GM21367 (cell line): ENCODE measurements around the gene NGLY1.
A peak's percentile ranks its signal among the peaks of the same experiment; 100 is the strongest.

Source experiments
- ATAC-seq: cut with Tn5 transposase; IDR thresholded peaks from one replicate; pipeline ENCODE4 v1.9.1; 2021; ENCODE audit not compliant: unreplicated experiment

NGLY1 gene, protein sequence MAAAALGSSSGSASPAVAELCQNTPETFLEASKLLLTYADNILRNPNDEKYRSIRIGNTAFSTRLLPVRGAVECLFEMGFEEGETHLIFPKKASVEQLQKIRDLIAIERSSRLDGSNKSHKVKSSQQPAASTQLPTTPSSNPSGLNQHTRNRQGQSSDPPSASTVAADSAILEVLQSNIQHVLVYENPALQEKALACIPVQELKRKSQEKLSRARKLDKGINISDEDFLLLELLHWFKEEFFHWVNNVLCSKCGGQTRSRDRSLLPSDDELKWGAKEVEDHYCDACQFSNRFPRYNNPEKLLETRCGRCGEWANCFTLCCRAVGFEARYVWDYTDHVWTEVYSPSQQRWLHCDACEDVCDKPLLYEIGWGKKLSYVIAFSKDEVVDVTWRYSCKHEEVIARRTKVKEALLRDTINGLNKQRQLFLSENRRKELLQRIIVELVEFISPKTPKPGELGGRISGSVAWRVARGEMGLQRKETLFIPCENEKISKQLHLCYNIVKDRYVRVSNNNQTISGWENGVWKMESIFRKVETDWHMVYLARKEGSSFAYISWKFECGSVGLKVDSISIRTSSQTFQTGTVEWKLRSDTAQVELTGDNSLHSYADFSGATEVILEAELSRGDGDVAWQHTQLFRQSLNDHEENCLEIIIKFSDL

DNA sequence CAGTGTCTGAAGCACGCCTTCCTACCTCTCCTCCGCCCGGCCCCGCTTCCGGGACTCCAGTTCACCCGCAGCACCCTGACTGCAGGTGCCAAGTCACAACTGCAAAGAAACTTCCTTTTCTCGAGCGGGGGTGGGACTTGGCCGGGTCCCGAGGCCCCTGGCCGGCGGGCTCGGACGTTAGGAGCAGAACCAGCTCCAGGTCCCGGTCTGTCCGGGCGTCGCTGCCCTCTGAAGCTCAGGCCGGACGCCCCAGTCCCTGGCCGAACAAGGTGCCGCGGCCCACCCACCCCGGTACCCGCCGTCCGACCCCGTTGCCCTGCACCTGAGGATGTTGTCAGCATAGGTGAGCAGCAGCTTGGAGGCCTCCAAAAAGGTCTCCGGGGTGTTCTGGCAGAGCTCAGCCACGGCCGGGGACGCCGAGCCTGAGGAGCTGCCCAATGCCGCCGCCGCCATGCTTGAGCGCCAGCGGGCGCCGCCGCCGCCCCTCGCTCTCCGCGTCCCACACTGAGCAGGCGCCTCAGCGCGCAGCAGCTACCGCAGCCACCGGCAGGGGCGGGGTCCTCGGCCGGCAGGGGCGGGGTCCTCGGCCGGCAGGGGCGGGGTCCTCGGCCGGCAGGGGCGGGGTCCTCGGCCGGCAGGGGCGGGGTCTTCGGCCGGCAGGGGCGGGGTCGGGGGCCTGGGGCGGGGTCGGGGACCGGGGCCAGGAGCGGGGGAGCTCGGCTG, at the start of gene NGLY1:
TSS of gene NGLY1 (minus strand) at position 506 of the 723 bp plus-strand sequence. CDS start at position 453, 53 bp downstream.
- peak; percentile 60 for ATAC-seq

DNA sequence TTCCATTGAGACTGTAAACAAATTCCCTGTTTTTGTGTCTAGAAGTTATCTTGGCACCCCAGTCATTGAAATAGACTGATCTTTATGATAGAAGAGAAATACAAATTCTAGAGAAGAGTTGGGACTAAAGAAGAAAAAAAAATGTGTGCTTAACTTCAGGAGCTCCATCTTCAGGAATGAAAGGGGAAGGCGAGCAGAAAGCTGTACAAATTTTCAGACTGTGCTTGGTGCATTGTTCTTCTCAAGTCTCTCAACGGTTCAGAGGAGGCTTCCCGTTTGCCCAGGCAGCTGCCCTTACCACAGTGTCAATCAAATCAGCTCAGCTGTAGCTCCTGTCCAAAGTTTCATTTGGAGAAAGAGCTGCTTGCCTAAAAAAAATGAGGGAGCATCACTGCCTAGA, 48.3 kb upstream of the NGLY1 start:
- no peak for ATAC-seq

DNA sequence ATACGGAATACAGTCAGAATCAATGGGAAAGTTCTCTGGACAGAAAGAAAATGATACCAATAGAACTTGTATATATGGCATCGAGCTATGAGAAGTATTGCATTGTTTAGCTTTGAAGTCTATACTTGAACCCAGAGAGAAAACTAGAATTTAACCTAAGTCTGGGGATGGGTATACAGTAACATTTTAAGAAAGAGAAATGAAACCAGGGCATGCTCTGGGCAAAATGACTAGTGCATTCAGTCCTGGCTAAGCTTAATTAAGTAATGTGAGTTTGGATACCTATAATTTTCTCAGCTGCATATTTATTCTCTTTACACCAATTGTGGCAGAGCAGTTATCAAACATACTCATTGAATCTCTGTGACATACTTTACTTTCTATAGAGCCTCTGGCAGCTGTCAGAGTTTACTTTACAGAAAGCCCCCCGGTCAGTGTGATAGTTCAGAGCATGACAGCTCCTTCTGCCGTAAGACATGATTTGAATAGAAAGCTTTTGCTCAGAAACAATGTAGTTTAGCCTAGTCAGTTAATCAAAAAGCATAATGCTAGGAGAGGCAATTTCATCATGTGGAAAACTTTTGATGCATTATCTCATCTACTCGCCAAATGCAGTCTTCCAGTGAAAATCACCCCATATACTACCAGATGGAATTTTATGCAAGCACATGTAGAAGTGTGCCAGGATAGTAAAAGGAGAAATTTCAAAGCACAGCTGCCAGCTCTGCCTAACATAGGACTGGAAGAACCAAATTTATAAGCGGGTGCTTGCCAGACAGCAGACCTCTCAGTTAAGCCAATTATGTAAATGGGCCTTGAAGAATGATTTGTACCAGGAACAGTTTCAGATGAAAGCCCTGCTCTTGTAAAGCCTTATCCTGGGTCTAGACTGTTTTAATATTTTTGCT, 47.4 kb upstream of the NGLY1 start:
- ATAC-seq: no peak

DNA sequence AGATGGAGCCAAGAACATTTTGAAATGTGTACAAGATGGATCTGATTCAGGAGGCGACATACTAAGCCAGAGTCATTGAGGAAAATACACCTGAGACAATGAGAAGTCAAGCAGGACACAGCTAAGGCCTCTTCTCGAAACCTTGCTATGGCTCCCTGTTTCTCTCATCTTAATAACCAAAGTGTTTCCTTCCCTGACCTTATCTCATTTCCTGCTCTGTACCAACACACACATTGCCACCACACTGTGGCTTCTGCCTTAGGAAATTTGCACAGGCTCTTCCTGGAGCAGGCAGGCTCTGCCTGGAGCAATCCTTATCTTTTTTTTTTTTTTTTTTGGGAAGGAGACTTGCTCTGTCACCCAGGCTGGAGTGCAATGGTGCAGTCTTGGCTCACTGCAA, 43.3 kb upstream of the NGLY1 start:
- no peak for ATAC-seq

DNA sequence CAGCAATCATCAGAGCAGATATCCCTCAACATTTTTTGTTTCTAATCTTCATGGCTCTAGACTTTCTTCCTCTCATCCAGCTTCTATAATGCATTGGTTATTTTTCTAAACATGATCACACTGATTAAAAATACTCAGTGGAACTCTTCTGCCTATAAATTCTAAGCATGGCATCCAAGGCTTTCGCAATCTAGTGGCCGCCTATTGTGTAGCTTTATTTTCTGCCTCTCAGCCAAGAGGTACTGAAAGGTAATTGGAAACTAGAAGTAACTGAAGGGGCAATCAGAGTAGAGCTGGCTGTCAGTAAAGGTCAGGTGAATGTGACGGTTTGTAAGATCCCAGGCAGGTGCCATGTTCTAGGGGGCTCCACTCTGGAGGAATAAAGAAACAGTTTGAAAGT, 40.1 kb upstream of the NGLY1 start:
- no peak for ATAC-seq

DNA sequence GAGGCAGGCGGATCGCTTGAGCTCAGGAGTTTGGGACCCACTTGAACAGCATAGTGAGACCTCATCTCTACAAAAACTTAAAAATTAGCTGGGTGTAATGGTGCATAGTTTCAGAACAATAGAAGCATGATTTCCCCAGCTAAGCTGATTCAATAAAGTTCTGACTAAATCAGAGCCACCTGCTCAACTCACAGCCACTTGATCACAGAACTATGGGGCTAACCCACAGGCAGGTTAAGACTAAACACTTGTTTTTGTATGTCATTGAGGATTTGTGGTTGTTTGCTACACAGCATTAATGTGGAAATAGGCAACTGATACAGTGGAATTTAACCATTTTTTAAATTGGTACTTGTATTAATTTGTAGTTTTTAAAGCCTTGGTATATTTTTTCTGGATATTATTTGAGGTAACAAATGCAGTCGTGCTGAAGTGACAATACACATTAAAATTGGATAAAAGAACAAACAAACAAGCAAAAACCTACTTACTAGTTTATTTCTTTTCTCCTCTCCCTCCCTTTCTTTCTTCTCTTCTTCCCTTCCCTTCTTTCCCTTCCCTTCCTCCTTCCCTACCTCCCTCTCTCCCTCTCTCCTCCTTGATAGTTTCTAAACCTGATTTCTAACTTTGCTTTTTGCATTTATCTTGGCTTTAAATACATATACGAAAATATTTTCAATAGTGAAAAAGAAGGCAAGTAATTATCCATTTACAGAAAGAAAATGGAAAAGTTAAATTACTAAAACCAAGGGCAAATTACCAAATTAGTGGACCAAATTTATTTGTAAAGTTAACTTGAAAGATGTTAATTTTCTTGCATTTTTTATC, 38.7 kb upstream of the NGLY1 start:
- no peak for ATAC-seq

DNA sequence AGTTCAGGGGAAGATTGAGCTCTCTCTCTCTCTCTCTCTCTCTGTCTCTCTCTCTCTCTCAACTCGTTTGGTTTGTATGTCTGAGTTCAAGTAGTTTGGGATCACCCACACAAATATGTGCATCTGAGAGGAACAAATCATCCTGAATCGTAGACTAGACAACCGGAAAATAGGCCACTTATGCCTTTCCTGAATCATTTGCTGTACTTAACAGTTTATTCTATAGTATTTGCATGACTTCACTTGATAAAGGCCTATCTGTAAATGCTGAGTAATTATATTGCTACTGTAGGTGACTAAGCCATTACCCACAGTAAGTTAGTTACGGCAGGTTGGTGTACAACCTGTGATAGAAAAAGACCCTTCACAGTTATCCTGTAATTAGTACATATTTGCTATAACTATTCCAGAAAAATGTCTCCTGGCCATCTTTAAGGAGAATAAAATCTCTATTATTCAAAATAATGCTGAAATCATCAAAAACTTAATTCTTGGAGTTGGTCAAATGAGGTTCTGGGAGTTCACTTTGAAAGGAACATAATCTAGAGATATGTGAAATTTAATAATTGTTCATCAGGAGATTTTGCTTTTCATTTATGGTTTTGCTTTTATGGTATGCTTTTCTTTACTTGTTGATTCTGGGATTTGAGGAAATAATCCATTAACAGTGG, 37.7 kb upstream of the NGLY1 start:
- no peak for ATAC-seq

DNA sequence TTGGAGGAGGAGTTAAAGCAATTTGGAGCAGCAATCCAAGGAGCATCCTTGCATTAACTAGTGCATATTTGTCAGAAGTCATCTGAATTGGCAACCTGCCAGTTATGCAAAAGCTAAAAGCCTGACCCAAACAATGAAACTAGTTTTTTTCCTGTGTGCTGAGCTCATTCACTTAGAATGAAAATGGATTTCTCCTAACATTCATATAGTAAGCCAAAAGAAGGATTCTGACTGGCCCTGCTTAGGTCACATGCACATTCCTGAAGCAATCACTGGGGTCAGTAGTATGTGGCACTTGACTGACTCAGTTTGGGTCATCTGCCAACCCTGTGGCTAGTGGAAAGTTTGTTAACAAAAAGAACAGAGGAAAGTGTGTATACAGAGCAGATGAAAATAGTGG, 37.1 kb upstream of the NGLY1 start:
- no peak for ATAC-seq

DNA sequence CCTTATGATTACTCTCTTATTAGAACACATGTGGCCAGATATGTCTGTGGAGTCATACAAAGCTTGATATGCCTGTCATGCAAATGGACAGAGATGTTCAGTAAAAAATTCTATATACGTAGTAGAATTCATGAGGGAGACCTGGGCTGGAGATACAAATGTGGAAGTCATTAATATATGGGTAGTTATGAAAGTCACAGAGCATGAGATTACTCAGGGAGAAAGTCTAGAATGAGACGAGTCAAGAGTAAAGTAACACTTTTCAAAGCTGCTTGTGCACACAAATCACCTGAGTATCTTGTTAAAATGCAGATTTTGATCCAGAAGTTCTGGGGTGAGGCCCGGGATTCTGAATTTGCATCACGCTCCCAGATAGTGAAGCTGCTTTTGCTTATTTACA, 35.1 kb upstream of the NGLY1 start:
- no peak for ATAC-seq

DNA sequence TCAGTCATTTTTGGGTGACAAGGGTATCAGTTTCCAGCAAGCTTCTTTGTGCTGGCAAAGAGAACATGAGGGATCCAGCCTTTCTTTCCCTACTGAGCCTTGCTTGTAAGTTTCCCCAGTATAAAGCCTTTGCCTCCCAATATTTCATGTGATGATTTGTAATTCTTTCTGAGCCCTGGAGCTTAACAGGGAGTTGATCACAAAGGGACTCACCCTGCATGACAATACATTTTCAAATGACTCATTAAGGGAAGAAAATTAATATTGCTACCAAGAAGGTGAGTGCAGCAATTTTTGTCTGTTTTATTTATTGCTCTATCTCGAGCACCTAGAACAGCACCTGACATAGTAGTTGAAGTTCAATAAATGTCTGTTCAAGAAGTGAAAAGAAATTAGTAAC, 34.4 kb upstream of the NGLY1 start:
- no peak for ATAC-seq

DNA sequence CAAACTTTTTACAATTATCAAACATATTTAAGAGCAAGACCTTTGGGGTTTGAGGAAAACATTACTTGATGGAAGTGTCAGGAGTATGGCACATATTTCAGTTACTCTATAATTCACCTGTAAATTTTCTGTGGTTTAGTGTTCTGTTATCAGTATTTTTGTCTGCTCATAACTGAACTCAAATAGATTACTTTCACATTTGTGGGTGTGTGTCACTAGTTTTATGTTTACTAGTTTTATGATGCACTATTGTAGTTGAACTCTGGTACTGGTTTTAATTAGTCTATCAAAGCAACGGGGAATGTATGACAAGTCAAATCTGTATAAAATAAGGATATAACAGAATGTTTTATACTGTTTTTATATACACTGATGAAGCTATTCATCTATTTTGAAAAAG, 33.9 kb upstream of the NGLY1 start:
- peak; percentile 39 for ATAC-seq

DNA sequence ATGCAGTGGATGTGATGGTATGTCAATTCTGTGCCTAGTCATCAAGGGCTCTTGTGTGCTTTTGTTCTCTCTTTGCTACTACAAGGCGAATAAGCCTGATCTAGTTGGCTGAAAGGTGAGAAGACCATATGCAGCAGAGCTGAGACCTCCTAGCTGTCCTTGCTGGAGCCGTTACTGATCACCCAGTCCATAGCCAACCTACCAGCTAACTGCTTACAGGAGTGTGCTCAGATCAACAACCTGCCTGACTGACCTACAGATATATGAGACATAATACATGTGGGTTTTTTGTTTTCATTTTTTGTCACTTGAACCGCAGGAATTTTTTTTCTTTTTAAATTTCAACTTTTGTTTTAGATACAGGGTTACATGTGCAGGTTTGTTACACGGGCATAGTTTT, 29.4 kb upstream of the NGLY1 start:
- ATAC-seq: no peak

DNA sequence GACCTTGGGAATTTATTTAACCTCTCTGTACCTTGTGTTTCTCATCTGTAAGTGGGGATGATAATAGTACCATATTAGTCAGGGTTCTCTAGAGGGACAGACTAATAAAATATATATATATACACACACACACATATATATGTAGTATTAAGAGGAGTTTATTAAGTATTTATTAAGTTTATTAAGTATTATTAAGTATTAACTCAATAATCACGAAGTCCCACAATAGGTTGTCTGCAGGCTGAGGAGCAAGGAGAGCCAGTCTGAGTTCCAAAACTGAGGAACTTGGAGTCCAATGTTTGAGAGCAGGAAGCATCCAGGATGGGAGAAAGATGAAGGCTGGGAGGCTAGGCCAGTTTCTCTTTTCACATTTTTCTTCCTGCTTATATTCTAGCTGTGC, 21.4 kb upstream of the NGLY1 start:
- no peak for ATAC-seq

DNA sequence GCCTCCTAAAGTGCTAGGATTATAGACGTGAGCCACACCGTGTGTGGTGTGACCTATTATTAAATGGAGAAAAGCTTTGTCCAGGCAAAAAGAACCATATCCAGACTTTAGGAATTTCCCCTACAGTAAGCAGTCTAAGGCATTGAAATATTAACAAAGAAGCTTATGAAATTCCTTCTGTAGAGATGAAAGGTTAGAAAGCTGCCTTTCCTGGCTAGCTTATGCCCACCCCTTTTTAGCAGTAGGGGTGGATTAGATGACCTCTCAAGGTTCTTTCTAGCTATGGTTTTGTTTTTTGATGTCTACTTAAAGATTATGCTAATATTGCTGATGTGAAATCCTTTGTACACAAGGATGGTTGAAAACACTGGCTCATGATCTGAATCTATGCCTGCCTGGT, 20.6 kb upstream of the NGLY1 start:
- ATAC-seq: no peak

DNA sequence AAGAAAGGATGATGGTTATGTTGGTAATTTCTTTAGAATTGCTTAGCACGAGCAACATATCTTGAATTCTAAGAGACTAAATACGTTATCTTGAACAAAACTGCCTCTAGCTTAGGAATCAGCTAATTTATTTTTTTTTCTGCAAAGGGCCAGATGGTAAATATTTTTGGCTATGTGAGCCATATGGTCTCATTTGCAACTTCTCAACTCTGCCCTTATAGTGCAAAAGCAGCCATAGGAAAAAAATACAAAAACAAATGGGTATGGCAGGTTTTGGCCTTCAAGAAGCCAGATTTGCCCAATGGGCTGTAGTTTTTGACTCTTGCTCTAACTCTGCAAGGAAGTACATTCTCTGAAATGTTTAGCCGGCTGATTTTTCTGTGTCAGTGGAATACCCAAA, 18.5 kb upstream of the NGLY1 start:
- no peak for ATAC-seq

DNA sequence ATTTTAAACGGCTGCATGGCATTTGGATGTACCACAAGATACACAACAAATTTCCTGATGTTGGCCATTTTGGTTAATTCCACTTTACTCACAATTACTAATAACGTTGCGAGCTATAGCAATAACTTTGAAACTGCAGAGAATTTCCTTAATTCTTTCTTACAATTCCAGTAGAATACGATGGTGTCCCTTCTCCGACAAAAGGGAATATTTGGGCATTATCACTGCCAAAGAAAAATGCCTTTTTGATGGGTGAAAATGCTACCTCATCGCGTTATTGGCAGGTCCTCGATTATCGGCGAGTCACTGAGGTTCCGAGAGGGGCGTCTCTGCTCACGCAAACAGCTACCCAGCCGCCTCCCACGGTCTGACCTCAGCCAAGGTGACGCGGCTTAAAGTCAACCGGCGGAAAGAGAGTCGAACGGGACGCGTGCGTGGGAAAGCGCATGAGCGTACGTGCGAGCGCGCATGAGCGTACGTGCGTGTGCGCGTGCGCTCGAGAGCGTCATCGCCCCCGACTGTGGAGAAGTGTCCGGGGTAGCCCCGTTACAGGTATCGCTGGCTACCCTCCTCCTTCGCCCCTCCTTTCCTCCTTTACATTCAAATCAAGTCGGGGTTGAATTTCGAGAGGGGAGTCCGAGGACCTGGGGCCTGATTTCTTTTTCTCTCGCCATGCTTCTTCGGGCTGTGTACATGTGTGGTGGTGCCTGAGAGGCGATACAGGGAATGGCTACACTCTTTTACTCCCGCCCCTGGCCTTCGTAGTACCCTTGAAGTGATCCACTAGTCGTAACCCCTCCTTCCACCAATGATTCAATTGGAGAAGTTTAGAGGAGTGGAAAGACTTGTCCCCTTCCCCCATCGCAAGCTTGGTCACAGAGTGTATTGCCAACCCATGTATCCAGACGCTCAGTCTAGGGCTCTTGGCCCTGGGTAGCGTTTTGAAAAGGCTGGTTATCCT, 6.6 kb upstream of the NGLY1 start, which contains the start of gene OXSM:
TSS of gene OXSM (plus strand) at position 495 of the 961 bp plus-strand sequence. CDS start 931 bp downstream, outside the sequence.
- ATAC-seq: peak; percentile 89

DNA sequence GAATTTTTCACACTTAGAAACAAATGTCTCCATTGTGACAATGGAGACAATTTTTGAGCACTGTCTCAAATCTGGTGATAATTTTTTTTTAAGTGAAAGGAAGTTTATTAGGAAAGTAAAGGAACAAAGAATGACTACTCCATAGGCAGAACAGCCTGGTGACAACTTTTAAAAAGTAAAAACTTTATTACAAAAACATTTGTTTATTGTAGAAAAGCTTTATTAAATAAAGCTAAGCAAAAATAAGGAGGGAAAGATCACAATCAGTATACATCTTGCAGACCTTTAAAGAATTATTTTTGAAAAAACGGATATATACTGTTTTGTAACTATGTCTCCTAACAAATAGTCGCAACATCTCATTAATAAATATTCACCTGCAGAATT, 6.0 kb upstream of the NGLY1 start:
- ATAC-seq: no peak

DNA sequence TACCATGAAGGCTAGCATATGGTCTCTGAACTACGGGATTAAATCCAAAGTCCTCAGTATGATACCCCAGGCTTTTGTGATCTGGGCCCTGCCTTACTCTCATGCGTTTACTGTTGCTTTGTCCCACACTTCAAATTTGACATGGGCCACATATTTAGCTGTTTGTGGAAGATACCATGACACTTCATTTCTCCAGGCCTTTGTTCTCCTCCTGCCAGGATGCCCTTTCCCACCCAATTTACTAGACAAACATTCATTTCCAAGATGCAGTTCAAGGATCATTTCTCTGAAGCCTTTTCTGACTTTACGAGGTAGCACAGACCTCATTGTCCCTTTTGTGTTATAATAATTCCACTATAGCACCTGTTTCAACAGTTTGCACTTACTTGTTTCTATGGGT, 4.4 kb upstream of the NGLY1 start:
- no peak for ATAC-seq
